SHP77 (cell line): Measurements from ENCODE around the gene MLC1.

Source experiments
- DNase-seq, 2 experiments: peaks; one replicate each; lab custom pipeline; 2025; lab: John Stamatoyannopoulos, UW

Gene MLC1

DNA sequence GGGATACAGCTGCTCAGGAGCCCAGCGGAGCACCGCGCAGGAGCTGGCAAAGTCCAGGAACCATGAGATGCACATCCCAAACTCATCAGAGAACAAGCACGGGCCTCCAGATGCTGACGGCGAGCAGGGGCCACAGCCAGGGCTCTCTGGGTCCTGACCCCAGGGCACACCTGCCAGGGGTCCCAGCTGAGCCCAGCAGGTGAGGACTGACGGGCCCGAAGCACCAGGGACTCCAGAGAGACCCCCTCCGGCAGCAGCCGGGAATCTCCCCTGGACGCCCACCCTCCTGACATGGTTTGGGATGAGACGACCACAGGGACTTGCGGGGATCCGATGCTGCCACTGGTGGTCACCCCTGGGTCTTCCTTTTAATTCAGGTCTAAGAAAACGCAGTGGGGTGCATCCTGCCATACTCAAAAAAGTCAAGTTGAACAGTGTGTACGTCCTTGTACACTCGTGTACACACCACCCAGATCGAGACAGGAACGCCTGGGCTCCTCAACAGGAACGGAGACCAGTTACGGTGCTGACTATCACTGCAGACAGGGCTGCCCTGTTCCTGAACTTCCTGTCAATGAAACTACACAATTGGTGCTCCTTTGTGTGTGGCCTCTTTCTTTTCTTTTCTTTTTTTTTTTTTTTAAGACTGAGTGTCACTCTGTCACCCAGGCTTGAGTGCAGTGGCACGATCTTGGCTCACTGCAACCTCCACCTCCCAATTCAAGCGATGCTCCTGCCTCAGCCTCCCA lies 49.1 kb downstream of the MLC1 start:
- DNase-seq: no peak

DNA sequence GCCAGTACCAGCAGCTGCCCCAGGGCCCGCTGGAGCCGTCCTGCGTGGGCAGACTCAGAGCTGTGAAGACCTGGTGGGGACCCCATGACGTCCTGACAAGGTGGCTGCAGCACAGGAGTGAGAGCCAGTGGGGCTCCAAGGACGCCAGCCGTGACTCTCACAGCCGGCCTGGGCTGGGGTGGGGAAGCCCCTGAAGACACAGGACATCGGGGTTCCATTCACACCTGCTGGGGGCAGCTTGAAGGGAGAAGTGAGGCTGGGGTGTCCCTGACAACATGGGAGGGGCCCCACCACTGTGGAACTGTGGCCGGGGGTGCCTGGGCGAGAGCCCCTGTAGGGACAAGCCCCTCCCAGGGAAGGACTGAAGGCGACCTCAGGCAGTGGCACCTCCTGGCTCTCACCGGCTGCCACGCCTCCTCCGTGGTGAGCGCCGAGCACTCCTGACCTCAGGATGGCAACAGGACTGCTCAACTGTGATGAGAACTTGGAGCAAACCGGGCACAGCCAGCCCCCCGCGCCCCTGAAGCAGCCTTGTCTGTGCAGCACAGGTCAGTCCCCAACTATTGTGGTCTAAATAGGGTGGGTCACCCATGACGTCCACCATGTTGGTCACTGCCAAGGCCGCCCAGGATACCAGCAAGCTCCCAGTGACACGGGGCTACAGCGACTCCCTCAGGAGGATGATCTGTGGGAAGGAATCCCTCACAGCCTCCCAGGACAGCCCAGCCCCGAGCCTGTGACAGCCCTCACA lies 49.9 kb downstream of the MLC1 start:
- no peak for DNase-seq

DNA sequence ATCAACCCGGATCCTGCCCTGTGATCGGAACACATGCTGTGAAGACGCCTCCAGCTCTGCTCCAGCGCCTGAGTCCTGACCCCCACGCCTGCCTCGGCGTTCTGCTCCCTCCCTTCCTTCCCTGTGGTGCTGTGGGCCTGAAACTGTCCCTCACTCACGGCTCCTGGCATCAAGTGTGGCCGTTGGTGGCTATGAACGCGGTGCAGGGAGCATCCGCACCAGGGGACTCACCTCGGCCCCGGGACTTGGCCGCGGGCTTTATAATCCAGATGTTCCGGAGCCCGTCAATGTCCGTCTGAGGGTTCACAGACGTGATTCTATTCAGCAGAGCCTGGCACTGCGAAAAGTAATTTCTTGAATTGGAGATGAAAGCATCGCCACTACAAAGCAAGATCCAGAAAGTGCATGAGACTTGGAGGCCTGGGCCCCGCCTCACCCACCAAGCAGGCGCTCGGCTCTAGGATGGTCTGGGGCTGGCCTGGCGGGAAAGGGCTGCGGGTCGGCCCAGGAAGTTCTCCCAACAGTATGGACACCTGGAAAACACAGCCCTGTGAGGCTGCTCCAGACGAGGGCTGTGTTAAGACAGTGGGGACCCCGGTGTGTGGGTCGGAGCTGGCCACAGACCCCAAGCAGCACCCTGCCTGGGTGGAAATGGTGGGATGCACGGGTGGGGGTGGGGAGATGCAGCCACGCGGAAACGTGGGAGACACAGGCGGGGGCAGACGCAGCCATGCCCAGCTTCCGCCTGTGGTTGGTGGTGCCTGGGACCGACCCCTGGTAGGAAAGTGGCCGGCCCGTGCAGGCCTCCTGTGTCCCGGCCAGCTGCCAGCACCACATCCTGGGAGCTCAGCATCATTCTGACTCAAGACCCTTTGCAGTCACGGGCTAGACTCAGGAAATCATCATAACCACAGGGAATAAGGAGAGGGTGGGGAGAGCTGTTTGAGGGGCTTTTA lies 50.8 kb downstream of the MLC1 start:
- no peak for DNase-seq

DNA sequence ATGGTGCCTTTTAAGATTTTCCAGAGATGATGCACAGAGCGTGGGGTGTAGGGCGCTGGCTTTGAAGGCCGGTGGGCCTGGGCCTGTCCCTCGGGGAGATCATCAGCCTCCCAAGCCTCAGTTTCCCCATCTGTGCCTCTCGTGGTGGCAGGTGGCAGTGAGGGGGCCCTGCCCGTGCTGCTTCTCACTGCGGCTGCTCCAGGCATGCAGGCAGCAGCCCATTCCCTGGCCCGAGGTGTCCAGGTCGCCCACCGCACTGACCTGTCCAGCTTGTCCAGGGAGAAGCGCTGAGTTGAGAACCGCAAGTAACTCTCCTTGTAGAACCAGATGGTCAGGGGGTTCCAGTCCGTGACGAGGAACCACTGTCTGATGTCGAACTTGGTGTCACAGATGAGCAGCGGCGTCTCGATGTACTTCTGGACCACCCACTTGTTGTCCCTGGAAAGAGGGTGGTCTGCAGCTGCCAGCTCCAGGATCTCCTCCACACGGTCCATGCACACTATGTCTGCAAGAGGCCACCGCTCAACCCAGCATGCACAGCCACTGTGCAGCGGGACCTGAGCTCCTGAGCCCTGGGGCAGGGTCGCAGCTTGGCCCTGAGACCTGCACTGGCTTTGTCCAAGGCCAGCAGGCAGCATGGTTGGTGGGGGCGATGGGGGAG lies 52.2 kb downstream of the MLC1 start:
- no peak for DNase-seq

DNA sequence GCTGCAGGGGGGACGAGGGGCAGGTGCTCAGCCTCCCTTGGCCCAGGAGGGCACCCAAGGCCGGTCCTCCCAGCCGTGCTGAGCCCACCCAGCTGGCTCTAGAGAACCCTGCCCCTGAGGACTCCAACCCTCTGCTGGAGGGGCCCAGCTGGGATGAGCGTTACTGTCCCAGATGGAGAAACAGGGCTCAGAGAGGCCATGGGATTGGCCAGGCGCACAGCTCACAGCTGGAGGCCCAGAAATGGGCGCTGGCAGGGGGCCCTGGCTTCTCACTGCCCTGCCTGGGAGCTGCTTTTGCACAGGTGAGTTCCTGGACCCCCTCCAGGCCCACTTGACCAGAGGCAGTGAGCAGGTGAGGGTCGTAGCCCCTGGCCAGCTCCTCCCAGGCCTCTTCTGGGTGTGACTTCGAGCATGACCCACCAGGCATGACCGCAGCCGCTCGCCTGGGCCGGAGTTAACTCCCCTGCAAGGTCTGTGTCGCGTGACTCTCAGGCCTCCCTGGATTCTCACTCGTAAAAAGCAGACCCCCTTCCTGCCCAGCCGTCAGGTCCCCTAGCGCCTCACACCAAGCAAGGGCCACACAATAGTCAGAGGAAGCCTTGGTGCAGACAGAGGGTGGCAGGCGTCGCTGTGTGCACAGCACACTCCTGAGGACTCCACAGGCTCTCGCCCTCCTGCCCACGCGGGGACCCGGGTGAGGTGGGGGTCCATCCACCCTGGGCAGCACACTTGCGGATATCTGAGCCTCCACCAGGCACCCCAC lies 52.9 kb downstream of the MLC1 start:
- DNase-seq: no peak

DNA sequence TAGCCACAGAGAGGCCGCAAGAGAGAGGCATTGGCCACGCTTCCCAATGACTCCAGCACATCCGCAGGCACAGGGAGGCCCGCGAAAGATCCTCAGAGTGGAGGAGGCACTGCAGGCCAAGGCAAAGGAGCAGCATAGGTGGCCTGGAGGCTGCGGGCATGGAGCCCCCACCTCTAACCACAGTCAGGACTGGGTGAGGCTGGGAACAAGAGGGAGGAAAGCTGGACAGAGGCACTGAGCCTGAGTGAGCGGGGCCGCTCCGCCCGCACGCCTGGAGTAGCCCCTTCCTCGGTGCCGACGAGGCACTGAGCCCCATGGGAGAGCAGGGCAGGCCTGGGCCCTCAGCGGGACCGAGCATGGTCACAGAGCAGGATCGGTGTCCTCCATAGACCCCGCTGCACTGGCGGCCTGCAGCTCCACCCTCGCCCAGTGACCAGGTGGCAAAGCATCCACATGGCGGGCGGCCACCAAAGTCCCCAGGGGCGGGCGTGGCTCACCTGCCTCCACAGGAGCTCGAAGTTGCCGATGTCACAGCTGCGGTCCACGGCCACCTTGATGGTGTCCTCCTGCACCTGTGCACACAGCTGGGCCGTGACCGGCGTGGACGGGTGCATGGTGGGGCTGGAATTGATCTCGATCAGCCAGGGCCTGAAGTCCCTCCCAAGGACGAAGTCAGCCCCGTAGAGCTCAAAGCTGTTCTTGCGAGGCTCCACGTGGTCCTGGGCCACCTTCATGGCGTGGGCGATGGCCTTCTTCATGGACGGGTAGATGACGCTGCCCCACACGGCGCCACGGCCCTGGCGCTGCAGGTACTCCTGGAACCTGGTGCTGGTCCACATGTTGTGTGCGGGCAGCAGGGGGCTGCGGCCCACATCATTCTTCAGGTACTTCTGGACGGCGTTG lies 53.8 kb downstream of the MLC1 start:
- DNase-seq: no peak

DNA sequence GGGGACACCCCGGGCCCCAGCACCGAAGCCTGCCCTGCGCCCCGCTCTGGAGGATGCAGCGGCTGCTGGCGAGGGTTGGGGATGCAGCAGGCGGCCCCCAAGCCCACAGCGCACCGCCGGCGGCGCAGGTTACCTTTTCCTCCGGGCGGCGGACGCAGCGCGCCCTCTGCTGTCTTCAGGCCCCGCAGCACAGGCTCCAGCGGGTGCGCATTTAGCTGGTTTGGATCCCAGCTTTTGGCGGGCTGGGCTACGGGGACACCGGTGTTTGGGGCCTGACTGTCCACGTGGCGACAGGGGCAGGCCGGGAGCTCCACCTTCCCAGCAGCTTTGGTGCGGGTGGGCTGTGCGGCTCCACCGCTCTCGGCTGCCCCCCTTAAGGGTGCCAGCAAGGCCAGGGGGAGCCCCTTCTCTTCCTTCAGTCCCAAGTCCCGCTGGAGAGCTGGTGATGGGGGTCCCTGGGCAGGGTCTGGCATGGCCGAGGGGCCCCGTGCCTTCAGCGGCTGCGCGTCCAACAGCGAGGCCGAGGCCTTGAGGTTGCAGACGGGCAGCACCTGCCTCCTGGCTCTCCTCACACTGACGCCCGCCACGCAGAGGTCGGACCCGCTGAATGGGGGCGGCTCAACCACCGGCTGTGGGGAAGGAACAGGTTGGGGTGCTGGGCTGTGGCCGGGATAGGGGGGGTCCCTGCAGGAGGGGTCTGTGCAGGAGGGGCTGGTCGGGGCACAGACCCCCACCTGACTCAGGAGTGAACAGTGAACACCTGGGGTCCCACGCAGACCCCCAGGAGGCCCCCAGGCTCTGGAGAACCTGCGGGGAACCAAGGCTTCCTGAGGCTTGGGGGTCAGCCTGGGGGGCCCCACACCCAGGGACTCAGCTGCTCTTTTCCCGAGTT lies 54.7 kb downstream of the MLC1 start:
- peak; percentile 75 to 85 for DNase-seq

DNA sequence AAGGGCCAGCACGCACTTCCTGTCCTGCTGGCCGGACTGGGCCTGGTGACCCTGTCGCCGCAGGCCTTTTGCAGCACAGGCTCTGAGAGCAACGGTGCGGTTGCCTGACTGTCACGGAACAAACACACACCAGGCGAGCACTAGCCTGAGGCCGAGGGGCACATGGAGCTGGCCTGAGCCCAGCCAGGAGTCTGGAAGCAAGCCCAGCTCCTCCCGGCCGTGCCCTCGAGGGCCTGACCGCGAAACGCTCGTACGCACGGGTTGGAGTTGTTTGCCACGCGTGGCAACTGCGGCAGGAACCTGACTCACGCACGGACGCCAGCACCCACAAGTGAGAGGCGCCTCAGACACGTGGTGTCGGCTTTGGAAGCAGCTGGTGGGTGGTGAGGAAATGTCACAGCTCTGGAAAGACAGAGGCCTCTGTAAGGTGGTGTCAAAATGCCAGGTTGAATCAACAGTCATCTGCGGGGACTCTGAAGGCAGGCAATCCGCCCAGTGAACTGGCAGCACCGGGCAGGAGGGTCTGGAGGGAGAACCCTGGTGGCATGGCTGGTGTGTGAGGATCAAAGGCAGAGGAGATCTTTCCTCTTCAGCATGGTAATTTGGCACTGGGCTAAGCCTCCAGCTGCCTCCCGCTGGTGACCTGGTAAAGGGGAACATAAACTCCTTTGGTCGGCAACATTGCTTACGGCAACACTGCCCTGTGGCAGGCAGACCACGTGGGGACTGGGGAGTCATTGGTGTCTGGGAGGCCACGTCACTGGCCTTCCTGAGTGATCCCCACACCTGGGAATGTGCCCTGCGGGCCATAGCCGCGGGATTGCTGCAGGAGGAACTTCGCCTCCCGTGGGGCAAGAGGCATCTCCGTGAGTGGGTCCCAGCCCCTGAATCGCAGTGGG lies 57.3 kb downstream of the MLC1 start:
- DNase-seq: peak in 1 of 2 experiments; percentile 61

DNA sequence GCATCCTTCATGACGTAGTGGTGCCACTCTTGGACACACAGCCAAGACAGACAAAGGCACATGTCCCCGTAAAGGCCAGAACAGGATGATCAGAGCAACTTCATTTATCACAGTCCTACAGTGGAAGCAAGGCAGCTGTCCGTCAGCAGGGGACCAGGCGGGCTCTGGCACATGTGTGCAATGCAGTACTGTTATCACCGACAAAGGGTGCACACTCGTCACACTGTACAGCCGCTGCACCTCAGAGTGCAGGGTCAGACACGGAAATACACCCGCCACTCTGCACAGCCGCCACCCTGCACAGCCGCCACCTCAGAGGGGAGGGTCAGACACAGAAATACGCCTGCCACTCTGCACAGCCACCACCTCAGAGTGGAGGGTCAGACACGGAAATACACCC lies 59.2 kb downstream of the MLC1 start:
- no peak for DNase-seq

DNA sequence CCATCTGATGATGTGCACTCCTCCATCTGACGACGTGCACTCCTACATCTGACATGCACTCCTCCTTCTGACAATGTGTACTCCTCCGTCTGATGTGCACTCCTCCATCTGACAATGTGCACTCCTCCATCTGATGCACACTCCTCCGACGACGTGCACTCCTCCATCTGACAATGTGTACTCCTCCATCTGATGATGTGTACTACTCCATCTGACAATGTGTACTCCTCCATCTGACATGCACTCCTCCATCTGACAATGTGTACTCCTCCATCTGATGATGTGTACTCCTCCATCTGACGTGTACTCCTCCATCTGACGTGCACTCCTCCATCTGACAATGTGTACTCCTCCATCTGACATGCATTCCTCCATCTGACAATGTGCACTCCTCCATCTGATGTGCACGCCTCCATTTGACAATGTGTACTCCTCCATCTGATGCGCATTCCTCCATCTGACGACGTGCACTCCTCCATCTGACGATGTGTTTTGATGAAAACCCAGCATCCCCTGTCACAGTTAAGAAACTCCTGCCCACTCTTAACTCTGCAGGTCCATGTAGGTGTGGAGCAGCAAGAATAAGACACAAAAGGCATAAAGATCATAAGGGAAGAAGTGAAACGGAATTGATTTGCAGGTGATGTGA lies 62.9 kb downstream of the MLC1 start:
- DNase-seq: no peak

DNA sequence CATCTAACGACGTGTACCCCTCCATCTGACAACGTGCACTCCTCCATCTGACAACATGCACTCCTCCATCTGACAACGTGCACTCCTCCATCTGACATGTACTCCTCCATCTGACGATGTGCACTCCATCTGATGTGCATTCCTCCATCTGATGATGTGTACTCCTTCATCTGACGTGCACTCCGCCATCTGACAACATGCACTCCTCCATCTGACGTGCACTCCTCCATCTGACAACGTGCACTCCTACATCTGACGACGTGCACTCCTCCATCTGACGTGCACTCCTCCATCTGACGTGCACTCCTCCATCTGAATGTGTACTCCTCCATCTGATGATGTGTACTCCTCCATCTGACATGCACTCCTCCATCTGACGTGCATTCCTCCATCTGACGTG lies 64.6 kb downstream of the MLC1 start:
- DNase-seq: no peak

DNA sequence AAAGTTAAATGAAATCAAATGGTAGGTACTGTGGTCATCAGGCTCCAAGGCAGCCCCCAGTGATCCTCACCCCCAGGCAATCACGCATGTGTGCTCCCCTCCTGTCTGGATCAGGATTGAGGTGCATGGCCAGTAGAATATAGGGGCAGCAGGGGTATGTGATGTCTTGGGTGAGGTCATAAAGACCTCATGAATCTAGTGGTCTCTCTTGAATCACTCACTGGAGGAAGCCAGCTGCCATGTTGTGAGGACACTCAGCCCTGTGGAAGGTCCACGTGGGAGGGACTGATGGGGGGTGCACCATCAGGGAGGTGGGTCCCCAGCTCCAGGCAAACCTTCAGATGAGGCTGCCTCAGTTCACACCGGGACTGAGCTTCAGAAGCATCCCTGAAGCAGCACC lies 65.9 kb downstream of the MLC1 start:
- DNase-seq: no peak

DNA sequence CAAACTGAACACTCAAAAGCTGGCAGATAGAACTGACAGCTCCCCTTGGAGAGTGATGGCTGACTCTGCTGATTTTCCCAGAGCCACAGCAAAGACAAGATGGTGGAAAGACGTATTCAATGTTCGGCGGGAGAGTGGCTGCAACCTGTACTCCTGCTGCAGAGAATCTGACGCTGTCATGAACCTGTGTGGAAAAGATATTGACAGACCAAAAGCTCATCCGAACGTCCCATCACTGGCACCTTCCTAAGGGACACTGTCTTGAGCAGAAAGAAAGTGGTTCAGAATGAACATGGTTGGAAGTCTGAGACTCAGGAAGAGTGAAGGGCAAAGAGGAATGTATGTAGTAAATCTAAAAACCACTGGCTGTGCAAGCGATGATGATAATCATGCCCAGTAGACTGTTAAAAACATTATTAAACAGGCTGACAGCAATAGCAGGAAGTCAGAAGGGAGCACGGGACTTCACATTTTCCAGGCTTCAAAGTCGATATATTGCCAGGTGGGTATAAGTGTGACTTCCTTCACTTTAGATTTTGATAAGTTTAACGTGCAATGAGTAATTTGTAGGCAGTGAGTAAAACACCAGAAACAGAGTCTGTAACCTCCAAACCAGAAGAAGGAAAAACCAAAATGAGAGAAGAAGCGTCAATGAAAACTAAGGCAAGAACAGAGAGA lies 66.5 kb downstream of the MLC1 start:
- no peak for DNase-seq

DNA sequence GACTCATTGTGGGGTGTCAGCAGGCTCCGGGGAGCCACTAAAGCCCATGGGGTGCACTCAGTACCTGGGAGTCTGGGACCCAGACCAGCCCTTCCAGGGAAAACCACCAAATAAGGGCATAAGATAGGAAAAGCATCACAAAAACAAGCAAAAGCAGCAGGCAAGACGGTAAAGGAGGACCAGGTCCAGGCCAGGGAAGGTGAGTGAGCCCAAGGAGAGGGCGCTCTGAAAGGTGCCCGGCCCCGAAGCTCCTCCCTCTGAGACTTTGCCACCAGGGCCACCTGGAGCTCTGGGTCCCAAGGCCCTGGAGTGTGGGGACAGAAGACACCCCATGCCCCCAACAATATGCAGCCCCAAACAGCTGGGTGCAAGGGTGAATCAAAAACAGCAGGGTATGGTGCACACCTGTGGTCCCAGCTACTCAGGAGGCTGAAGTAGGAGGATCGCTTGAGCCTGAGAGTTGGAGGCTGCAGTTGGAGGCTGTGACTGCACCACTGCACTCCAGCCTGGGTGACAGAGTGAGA lies 67.5 kb downstream of the MLC1 start:
- DNase-seq: no peak

DNA sequence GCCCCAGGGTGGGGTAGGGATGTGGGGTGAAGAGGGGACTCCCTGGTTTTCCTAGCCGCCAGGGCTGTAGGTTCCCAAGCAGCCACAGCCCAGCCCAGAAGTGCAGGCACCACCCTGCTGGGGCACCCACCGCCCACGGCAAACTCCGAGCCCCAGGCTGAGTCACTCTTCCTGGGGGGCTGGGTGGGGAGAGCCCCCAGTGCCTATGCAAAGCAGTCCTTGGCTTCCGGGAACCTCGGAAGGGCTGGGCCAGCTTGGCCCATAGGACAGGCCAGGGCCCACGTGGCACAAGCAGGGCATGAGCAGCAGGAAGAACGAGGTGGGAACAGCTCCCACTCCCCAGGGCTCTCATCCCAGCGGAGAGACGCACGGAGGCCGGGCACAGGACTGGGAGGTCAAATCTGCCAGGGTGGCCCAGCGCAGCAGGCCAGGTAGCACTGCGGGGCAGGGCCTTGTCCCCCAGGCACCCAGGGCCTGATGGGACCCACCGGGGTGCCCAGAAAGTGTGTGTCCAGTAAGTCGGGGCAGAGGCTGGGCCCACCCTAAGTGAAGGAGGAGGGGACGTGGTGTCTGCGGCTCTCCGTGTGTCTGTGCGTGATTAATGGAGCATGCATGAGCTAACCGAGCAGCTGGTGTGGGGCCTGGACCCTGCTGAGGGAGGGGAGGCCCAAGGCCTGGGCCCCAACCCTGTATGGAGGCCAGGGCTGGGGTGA lies 68.1 kb downstream of the MLC1 start:
- DNase-seq: no peak
